ENCODE data around the gene CLP1.
A peak's percentile ranks its signal among the peaks of the same experiment; 100 is the strongest.

Gene CLP1

DNA sequence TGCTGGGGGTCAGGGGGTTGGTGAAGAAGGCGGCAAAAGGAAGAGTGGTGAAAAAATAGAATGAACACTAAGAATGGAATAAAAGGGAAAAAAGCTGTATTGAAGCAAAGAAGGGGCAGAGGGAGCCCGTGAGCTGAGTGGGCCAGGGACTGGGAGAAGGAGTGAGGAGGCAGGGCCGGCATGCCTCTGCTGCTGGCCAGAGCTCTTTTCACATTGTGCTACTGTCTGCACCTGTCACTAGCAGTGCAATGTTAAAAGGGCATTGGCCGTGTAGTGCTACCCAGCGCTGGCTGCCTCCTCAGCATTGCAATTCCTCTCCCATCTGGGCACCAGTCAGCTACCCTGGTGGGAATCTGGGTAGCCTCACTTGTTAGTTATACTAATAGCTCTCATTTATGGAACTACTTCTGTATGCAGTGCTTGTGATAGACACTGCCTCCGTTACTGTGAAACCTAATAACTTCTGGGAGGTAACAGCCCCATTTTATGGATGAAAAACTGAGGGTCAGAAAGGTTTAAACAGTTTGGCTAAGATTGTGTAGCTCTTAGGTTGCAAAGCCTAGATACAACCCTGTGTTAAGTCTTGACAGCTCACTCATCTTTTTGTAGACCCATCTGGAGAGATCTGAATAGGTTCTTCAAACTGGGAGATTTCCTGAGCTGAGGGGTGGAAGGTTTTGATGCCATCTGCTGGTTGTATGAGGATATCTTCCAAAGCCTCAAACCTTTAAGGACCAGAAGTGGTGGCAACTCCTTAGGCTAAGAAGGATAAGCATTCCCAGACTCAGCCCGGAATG is 16.4 kb upstream of the CLP1 start:
- DNase-seq: peak; percentile 21 to 55

DNA sequence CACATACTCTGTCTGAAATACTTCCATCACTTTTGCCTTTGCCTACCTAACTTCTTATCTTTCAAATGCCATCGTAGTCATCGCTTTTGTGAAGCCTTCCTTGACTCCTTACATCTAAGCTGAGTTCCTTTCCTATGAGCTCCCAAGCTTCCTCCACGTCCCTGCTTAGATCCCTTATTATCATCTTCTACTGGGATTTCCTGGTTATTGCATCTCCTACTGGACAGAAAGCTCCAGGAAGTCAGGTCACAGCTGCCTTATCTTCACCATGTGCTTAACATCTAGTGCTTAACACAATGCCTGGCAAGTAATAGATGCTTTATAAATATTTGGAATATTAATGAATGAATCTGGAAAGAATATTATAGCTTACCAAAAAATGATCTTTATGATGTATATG is 13.8 kb upstream of the CLP1 start:
- DNase-seq: no peak

DNA sequence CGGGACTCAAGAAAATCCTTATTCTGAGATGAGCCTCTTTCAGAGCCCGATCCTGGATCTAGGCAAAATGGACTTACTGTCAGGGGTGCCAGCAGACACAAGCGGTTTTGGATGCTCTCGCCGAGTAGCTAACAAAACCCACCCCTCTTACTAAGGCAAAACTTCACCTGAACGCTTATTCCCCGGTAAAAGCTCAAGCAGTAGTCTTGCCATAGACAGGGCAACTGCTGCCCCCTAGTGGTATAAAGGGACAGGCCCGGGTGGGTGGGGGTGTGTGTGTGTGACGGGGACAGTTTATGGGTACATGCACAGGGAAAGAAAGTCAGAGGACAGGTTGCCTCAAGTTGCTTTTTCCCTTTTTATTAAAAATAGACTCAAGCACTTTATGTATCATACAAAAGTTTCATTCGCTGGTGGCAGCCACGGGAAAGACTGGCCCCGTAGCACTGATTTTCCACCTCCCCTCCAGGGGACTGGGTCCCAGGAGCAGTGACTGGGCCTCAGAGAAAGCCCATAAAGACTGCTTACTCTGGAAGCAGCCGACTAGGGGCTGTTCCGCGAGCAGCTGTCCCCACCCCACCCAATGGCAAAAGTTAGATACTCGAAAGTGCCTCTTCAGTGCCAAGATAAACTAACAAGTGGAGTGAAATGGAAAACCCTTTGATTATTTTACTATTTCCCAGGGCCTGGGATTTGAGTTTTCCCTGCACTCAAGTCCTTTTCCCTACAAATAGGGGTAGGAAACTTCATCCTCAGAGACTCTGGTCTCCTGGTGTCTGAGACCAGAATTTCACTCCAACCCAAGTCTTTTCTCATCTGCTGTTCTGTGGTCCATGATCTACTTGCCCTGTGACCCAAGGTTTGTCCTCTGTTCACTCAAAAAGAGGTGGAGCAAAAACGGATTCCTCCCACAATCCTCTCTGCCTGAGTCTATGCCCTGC is 12.5 kb upstream of the CLP1 start:
- peak; percentile 83 to 91 for DNase-seq

DNA sequence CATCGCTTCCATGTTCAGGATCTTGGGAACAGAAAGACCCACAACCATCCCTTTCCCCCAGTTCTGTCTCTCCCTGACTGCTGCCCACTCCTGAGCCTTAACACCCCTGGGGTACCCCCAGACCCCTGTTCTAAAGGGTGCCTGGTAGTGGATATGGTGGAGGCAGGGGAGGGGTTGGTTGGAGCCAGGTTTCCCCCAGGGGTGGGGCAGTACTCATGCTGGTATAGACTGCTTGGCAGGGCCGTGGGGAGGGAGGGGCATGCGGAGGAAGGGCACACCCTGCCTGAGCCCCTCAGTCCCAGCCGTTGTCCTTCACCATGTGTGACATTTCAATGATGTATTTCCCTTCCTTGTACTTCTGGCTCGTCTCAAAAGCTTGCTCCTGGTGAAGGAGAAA is 11.9 kb upstream of the CLP1 start:
- DNase-seq: no peak

DNA sequence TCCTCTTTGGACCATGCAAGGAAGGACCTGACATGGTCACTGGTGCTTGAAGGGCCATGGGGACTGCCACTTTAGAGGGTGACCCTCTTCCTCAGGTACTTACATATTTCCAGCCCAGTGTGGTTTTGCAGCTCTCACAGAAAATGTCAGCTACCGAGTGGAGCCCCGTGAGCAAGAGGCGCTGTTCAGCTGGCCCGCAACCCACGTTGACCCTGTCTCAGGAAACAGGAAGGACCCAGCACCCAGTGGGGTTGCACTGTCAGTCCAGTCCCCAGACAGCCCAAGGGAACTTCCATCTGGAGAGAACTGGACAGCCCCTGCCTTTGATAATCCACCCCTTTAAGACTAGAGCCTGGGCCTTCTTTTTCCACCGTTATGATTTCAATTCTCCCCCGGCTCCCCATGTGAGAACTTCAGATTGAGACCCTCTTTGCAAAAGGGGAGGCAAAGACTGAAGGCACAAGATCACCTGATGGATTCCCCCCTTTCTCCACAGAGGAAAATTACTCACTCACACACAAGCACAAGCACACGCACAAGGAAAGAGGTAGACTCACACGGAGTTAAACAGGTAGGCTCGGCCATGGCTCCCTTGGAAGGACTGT is 11.3 kb upstream of the CLP1 start:
- DNase-seq: no peak

DNA sequence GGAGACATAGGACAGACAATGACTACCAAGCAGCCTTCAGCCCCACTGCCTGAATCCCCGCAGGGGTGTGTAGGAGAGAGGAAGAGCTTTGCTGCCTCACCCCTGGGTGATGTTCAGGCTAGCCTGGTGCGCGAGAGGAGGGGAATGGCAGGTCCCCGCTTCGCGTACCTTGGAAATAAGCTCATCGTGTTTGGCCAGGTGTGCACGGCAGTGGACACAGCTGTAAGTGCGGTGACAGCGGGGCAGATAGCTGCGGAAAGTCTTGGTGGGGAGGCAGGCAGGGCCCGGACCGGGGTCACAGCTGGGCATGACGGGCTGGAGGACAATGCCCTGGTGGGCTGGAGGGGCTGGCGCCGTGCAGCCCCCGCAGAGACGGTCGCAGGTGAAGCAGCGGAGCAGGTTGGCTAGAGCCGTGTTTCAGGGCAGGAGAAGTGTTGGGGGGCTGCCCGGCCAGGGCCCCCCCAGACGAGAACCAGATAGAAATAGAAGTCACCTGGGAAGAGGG is 10.7 kb upstream of the CLP1 start:
- DNase-seq: no peak

DNA sequence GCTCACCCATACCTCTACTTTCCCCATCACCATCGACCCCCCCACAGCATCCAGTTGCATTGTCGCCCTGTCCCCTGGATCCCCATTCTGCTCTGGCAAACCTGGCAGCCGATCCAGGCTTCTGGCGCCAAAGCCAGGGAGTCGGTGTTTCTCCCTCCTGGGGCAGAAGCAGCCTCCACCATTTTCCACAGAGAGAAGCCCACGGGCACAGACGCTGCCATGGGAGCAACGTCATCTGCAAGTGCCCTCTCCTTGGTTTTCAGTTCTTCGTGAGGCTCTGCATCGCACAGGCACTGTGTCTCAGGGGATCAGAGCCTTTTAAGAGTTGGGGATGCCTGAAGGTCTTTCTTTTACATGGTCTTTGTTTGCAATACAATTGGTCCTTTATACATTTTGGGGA is 10.2 kb upstream of the CLP1 start:
- no peak for DNase-seq

DNA sequence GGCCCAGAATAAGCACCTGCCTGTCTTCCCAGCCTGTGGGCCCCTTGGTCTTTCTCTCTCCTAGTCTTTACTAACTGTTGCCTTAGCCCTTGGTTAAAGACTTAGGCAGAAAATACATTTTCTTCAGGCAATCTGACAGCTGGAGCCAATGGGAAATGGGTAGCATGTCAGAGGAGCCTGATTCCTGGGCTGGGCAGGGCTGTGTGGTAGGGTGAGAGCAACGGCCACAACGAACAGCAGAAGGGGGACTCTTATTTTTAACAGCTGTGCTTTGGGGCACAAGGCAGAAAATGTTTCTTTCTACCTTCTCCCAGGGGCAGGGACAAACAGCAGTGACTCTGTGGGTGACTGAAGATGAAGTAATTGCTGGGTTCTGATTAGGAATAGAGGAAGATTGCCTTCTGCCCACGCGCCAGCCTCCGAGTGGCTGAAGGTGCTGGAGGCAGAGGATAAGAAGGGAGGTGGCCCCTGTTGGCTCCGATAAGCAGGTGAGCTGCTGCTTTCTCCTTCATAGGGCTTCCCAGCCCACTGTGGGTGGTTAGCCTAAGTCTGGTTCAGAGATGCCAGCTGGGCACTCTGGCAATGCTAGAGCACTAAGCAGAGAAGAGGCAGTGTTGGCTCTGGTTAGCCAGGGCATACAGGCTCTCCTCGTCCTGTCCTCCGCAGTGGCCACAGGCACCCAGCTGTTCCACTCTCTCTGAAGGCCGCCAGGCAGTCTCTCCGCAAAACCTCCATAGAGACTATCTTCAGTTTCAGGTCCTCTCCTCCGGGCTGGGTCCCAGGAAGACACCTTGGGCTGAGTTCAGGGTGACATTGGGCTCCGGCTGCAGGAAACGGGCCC is 9.4 kb upstream of the CLP1 start:
- no peak for DNase-seq

DNA sequence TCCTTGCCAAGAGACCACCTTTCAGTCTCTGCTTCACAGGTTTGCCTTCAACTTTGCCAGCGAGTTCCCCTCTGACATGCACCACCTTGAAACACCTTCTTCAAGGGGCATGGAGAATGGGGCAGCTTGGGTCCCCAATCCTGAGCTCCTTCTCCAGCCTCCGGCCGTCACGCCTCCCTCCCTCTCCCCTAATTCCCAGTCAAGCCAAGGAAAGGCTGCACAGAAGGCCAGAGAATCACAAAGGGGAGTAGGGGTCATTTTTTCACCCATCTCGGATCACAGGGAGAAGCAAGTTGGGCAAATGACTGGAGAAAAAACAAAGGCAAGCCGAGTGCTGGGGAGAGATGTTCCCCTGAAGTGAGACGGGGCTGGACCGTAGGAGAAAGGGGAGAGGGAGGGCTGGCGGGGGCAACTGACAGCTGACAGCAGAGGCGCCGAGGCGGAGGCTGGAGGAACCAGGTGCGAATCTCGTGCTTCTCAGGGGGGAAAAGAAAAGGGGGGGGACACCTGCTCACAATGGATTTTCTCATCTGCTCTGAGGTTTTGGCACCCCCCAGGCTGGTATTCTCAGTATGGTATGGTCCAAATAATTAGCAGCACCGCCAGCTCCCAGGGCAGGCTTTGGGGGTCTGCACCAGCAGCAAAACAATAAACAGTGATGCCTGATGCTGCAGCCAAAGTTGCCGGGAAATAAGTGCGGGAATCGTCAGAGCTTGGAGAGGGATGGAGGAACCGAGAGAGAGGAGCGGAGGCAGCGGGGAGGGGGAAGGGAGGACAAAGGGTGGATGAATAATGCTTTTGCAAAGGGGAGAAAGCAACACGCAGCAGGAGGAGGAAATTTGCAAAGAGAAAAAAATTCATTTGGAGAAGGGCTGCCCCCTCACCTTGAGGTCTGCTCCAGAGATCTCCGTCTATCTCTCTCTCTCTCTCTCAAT is 8.5 kb upstream of the CLP1 start:
- DNase-seq: no peak

DNA sequence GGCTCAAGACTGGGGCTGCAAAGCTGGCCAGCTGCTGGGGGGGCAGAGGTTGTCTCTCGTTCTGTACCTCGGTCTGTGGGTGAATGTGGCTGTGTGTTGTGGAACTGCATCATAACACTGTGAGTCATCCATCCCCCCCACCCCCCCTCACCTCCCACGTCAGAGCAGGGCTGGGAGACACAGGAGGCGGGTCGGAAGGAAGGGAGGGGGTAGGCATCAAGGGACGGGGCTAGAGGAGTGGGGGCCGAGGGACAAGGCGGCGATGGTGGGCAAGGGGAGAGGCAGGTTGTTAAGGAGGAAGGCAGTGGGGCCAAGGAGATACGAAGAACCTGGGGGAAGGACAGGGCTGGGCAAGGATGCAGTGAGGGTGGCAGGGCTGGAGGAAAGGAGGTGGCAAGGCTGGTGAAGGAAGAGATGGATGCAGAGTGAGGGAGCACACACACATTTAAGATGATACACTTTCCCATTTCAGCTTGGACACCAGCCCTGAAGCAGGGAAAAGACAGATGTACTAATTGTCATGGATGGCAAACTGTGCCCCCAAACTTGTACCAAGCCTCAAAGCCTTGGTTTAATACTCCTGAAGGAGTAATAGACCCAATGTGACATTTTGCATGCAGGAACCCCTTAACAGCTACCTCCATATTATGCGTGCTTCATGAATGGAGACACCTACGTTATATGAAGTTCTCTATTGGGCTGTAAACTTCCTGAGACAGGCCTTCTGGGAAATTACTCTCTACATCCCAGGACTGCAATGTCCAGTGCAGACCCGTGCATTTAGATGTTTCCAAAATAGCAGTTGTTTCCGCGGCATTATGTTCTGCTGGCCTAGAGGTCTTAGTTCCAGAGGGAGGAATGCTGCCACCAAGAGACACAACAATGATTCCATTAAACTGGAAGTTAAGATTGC is 7.5 kb upstream of the CLP1 start, which contains the start of gene YPEL4:
Gene YPEL4 (minus strand): TSS at position 87 of the 913 bp plus-strand sequence. CDS start 2,805 bp downstream, outside the sequence.
- peak; percentile 73 to 79 for DNase-seq

DNA sequence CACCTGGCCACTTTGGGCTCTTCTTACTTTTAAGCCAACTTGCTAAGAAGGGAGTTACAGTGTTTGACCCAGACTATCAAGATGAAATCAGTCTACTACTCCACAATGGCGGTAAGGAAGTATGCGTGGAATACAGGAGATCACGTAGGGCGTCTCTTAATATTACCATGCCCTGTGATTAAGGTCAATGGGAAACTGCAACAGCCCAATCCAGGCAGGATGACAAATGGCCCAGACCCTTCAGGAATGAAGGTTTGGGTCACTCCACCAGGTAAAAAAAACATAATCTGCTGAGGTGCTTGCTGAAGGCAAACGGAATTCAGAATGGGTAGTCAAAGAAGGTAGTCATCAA is 6.8 kb upstream of the CLP1 start:
- no peak for DNase-seq

DNA sequence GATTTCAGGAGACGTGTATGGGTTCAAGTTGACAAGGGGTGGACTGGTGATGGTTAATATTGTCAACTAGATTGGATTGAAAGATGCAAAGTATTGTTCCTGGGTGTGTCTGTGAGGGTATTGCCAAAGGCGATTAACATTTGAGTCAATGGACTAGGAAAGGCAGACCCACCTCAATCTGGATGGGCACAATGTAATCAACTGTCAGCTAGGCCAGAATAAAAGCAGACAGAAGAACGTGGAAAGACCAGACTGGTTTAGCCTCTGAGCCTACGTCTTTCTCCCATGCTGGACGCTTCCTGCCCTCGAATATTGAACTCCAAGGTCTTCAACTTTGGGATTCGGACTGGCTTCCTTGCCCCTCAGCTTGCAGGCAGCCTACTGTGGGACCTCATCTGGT is 6.2 kb upstream of the CLP1 start:
- DNase-seq: no peak

DNA sequence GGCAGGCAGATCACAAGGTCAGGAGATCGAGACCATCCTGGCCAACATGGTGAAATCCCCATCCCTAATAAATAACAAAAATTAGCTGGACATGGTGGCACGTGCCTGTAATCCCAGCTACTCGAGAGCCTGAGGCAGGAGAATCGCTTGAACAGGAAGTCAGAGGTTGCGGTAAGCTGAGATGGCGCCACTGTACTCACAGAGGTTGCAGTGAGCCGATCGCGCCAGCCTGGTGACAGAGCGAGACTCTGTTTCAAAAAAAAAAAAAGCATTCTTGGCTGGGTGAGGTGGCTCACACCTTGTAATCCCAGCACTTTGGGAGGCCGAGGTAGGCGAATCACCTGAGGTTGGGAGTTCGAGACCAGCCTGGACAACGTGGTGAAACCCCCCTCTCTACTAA is 5.3 kb upstream of the CLP1 start:
- peak; percentile 22 to 50 for DNase-seq

DNA sequence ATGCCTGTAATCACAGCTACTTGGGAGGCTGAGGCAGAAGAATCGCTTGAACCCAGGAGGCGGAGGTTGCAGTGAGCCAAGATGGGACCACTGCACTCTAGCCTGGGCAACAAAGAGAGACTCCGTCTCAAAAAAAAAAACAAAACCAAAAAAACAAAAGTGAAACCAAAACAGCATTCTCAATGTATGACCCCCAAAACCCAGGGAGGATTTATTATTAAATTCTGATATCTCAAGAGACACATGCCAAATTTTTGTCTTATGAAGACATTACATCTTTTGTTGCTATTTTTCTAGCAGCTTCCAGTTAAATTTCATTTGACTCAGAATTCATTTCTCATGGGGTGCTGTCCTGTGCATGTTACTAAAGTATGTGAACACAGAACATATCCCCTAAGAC is 4.9 kb upstream of the CLP1 start:
- no peak for DNase-seq

DNA sequence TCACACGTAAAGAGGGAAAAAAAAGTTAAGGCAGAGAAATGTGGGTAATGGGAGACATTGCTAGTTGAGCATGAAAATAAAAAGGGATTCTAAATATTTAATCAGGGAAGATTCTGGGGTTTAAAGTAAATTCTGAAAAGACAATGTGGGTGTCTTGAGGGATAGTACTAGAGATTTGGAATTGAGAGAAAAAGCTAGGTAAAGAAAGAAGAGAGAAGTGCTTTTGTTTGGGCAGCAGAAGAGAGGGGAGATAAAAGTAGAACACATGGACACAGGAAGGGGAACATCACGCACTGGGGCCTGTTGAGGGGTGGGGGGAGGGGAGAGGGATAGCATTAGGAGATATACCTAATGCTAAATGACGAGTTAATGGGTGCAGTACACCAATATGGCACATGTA is 4.4 kb upstream of the CLP1 start:
- DNase-seq: no peak

DNA sequence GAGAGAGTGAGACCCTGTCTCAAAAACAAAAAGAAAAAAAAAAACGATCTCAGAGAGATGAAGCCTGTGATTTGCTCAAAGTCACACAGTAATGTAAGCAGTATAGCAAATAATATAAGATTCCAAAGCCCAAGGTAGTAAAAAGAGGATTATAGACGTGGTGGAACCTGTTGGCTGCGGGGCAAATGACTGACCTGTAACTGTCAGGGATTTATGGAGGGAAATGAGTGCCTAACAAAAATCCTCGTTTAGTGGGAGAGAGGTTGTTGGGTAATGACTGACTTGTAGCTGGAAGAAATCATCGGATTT is 723 bp upstream of the CLP1 start:
- no peak for DNase-seq

DNA sequence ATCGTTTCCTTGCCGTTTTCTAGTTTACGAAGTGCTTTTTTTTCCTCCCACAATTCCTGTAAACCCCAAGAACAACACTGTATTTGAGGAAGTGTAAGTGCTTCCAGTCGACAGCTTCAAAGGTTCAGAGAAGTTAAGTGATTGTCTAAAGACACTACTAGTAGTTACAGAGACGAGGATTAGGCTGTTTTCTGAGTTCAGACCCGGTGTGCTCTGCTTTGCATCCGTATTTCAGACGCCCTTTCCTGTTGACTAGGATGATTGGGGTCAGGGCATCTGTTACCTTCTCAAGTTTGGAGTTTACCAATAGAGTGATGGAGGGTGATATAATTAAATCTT is 430 bp downstream of the CLP1 start:
- no peak for DNase-seq

DNA sequence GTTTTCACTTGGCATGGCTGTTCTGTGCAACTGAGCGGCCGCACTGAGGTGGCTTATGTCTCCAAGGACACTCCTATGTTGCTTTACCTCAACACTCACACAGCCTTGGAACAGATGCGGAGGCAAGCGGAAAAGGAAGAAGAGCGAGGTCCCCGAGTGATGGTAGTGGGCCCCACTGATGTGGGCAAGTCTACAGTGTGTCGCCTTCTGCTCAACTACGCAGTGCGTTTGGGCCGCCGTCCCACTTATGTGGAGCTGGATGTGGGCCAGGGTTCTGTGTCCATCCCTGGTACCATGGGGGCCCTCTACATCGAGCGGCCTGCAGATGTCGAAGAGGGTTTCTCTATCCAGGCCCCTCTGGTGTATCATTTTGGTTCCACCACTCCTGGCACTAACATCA is 2.1 kb downstream of the CLP1 start:
- no peak for DNase-seq

DNA sequence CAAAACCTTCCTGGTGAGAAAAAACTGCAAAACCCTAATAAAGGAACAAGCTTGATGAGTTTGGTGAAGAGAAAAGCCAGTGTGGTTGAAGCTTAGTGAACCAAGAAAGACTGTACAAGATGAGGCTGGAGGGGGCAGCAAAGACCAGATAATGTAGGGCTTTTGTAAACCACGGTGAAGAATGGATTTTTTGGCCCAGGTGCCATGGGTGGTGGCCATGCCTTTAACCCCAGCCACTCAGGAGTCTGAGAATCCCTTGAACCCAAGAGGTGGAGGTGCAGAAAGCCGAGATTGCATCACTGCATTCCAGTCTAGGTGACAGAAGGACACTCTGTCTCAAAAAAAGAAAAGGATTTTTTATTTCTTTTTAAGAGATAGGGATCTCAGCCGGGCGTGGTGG is 5.3 kb downstream of the CLP1 start:
- no peak for DNase-seq

DNA sequence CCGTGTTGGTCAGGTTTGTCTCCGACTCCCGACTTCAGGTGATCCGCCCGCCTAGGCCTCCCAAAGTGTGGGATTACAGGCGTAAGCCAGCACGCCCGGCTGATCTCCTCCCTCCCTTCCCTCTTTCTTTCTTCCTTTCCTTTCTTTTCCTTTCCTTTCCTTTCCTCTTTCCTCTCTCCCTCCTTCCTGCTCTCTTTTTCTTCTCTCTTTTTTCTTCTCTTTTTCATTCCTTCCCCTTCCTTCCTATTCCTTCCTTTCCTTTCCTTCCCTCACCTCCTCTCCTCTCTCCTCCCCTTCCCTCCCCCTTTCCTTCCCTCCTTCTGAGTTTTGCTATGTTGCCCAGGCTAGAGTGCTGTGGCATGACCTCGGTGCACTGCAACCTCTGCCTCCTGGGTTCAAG is 6.4 kb downstream of the CLP1 start:
- DNase-seq: no peak

All from CD4-positive, alpha-beta T cell treated with Interferon alpha-2 for 1 hour (primary cell).